Activated T-cell treated with anti-CD3 and anti-CD28 coated beads for 1 hour (primary cell): ENCODE data around the gene PRC1.
"Not testable (repeated sequence)": the region's sequence is repeated elsewhere in the genome, so short reads cannot be mapped to it uniquely, and the experiment has no call there.

ENCODE experiments used
- DNase-seq: peaks from one replicate; pipeline ENCODE4 v3.0.0-alpha.2; 2020; ENCODE audit warnings: low read depth

PRC1 gene, protein sequence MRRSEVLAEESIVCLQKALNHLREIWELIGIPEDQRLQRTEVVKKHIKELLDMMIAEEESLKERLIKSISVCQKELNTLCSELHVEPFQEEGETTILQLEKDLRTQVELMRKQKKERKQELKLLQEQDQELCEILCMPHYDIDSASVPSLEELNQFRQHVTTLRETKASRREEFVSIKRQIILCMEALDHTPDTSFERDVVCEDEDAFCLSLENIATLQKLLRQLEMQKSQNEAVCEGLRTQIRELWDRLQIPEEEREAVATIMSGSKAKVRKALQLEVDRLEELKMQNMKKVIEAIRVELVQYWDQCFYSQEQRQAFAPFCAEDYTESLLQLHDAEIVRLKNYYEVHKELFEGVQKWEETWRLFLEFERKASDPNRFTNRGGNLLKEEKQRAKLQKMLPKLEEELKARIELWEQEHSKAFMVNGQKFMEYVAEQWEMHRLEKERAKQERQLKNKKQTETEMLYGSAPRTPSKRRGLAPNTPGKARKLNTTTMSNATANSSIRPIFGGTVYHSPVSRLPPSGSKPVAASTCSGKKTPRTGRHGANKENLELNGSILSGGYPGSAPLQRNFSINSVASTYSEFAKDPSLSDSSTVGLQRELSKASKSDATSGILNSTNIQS

DNA sequence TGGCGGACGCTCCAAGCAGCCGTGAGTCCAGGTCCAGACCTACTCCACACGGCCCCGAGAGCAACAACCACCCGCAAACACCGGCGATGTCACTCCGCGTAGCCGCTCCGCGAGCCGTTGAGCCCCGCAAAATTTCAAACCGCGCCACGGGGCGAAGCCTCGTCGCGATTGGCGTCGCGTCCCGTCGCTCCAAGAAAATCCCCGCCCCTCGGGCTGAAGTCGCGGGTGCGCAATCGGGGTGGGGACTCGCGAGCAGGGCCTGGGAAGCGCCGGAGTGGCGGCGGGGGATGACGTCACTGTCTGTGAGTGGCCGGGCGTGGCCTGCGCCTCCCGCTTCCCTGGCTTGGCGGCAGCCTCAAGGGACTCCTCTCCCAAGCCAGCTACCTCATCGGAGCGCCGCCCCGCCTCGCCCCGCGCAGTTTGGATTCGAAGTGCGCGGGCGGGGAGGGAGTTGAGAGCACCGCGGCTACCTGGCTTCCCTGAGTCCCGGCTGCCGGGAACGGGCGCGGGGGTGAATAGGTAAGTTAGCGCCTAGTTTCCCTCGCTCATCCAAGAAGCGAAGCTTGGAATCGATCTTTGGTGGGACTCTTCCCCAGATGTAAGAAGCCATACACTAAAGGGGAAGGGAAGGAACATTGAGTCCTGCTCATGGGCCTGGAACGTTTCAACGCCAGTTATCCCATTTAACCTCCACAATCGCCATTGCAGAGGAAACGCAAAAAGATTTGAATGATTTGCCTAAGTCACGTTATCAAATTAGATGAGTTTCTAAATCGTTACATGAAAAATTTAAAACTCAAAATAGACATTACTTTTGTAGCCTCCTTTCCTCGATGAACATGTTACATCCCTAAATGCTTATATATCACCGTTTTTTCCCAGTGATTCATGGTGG lies at the start of gene PRC1:
Gene PRC1 (minus strand): TSS at position 119 of the 895 bp plus-strand sequence. CDS start 118 bp downstream, at position 1.
- peak; percentile 95 for DNase-seq

DNA sequence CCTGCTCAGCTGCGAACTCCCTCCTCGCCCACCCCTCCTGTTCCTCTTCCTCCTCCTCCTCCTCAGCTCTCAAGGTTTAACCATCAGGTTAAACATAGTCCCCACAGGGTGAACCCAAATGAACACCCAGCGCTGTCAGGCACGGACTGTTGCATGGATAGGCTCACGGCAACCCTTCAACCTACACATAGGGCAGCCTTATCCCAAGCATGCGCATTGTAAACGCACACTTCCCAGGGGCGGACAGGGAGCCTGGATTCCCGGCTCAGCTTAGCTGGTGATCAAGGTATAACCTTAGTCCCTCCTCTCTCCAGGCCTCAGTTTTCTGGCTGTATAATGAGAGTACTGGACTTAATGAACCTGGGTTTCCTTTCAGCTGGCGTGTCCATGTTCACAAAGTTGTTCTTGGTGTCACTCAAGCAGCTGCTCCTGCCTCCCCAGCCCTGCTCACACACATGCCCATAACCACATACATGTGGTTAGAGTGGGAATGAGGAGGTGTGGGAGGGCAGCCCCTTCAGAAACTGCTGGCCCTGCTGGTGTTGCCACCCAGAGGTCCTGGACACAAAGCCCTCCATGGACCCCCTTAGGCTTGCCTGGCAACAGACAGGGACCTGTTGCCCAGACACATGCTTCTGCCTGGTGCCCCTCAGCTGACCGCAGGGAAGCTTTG lies 49.0 kb upstream of the PRC1 start:
- DNase-seq, result no peak

DNA sequence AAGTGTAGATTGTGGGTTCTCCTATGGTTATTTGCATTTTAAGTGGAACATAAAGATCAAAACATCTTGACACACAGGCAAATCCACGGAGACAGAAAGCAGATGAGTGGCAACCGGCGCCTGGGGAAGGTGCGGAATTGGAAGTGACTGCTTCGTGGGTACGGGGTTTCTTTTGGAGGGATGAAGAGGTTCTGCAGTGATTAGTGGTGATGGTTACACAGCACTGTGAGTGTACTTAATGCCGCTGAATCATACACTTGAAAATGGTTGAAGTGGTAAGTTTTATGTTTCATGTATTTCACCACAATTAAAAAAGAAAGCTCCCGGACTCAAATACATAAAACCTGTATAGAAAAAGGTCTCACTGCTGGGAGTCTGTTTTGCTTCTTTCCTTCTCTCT lies 46.5 kb upstream of the PRC1 start:
- DNase-seq, result no peak

DNA sequence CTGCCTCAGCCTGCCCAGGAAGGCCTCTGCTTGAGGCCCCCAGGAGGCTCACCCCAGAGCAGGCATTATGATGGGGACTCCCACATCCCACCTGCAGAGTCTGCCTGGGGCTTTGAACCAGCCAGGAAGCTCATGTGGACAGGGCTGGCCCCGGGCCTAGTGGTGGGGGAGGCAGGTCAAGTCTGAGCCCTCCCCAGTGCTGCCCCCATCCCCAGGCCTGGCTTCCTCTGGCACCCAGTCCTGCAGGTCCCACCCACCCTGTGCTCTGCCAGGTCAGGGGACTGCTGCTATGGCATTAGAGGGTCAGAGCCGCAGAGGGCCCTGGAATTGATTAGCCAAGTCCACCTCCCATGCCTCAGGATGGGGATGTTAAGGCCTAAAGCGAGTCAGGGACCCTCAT lies 45.7 kb upstream of the PRC1 start:
- no peak for DNase-seq

DNA sequence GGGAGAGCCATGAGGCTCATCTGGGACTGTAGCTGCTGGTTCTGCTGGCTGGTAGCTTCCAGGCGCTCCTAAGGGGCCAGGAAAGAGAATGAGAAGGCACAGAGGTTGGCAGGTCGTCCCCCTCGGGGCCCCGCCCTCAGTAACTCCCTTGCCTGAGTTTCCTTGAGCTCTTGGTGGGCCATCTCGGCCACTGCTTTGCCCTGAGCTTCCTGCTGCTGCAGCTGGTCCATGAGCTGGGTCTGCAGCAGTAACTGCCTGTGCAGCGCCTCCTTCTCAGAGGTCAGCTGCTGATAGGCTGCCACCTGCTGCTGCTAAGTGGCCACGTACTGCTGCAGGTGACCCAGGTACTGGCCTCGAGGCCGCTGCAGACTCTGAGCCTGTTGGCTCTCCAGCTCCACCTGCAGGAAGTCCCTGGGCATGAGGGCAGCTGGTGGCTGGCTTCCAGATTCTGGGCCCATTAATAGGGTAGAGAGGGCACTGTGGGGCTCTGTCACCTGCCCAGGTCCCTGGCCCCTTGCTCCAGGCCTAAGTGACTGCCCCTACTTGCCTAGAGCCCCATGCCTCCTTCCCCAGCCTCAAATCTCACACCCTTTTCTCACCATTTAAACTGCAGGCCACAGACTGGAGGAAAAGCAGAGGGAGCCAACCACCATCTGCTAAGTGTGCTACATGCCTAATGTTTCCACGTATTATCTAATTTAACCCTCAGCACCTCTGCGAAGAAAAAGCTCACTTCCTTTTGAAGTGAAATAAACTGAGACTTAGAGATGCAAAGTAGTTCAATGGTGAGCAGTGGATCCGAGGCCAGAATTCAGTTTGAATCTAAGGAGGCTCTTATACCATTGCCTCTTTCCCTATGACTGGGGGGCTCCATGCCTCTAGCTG lies 38.8 kb upstream of the PRC1 start:
- DNase-seq, result peak; percentile 45

DNA sequence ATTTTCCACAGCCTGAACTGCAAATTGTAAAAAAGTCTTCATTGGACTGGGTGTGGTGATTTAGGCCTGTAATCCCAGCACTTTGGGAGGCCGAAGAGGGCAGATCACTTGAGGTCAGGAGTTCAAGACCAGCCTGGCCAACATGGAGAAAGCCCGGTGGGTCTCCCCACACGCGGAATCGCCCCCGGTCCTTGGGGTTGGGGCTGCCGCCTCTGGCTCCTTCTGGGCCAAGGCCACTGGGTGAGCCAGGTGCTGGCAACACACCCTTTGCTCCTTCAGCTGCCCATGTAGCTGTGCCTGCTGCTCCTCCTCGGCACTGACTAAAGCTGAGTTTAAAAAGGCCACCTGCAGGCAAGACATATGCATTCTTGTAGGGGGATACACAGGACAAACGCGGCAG lies 37.5 kb upstream of the PRC1 start:
- no peak for DNase-seq

DNA sequence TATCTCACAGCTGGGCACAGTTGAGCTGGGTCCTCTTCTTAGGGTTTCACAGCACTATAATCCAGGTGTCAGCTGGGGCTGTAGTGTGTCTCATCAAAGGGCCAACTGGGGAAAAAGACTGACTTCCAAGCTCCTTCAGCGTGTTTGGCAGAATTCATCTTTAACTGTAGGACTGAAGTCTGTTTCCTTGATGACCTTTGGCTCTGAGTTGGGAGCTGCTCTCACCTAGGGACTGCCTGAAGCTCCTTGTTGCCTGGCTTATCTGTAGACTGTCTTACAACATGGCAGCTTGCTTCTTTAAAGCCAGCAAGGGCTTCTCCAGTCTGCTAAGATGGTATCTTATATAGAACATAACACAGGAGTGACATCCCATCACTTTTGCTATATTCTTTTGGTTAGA lies 33.3 kb upstream of the PRC1 start:
- no peak for DNase-seq

DNA sequence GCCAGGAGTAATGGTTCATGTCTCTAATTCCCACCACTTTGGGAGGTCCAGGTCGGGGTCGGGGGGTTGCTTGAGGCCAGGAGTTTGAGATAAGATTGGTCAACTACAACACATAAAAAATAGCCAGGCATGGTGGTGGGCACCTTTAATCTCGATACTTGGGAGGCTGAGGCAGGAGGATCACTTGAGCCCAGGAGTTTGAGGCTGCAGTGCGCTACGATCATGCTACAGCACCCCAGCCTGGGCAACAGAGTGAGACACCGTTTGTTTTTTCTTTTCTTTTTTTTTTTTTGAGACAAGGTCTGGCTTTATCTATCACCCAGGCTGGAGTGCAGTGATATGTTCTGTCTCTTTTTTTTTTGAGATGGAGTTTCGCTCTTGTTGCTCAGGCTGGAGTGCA lies 29.4 kb upstream of the PRC1 start:
- DNase-seq, result no peak

DNA sequence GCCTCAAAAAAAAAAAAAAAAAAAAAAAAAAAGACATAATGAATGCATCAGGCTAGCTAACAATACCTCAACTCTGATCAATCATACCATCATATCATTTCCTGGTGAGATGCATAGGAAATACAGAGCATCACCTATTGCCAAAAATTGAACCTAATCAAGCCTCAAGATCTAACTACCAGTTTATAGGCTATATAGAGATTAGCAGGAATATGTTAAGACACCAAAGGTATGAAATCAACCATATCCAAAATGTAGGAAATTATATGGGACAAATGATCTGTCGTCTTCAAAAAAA lies 28.4 kb upstream of the PRC1 start:
- DNase-seq, result no peak

DNA sequence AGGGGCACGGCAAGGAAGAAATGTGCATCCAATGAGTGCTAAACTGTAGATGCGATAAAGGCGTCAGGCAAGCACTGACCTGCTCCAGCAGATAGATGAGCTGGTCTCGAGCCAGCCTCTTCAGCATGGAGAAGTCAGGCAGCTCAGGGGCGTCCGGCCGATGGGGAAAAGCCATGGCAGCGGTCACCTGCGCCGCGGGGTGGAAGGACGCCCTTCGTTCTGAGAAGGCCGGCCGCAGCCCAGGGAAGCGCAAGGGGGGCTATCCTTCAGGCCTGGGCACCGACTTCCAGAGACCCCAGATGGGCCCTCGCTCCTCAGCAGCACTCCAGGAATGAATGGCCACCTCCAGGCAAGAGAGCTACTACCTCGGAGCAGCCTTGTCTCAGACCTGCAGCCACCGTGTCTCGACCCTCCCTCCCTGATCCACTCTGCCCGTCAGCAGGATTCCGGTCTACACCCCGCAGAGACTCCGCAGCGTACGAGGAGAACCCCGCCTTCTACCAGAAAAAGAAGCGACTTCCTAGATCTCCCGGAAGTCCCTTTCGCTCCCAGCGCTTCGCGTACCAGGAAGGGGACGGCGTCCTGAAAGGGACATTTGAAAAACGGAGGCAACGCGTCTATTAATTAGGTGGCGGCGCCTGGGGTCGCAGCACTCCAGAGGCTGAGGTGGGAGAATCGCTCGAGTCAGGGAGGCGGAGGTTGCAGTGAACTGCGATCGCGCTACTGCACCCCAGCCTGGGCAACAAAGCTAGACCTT lies 27.9 kb upstream of the PRC1 start, which contains the start of gene VPS33B:
Gene VPS33B (minus strand): TSS at position 520 of the 757 bp plus-strand sequence. CDS start 345 bp downstream, at position 175.
- DNase-seq, result peak; percentile 57

DNA sequence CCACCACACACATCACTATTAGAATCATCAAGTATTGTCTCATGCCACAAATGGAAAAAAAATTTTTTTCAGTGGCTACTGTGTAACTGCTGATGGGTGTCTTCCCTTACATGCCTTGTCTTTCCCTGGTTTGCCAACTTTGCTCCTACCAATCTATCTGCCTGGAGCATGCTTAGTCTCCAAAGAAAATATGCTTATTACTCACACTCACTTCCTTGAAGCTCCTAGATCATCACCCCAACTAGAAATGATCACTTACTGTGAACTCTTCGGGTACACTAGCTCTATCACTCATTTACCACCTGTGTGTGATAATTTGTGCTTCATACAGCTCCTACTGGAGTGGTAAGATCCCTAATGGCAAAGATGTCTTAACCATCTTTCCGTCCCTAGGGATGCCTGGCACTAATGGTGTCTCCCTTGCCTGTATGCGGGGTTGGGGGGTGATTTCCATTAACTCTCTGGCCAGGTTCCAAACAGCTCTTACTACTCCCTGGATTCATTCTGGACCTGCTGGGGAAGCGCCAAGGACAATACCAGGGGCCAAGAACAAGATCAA lies 27.3 kb upstream of the PRC1 start:
- DNase-seq, result no peak

DNA sequence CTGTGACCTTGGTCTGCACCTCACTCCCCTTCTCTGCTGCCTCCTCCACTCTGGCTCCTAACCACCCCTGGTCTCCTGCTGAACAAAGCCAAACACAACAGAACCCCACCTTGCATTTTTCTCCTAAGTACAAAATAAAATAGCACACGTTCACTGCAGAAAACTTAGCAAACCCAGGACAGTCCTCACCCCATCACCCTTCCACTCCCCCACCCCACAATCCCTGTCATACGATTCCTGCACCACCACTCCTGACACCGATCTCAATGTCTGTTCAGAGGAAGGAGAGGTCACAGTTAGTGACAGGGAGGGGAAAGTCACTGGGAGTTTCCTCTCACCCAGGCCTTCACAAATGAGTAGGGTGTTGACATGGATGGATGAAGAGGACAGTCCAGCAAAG lies 23.8 kb upstream of the PRC1 start:
- DNase-seq, result no peak

DNA sequence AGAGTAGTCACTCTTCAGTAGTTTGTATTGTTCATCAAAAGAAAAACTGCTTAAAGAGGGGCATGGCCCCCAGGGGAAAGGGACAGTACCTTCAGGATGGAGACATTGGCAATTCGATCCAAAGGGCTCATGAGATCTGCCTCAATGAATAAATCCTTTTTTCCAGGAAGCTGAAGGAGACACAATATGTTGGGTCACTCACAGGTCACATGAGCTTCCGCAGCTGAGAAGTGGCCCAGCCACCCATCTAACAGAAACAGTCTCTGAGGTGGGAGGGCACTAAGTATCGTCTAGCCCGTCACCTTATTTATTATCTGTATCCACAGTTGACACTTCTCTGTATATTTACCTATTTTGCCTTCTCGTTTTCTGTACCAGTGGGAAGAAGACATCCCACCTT lies 23.4 kb upstream of the PRC1 start:
- no peak for DNase-seq

DNA sequence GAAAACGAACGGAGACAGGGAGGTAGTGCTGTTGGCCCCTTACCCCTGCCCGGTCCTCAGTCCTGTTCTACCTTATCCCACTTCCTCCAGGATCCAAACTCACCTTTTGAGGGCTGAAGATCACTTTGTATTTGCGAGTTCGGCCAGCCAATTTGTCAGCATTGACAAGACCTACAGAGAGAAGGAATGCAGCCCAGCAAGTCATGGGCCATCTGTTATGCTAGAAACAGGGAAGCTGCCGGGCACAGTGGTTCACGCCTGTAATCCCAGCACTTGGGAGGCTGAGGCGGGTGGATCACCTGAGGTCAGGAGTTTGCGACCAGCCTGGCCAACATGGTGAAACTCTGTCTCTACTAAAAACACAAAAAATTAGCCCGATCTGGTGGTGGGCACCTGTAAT lies 19.4 kb upstream of the PRC1 start:
- not testable (repeated sequence) for DNase-seq

DNA sequence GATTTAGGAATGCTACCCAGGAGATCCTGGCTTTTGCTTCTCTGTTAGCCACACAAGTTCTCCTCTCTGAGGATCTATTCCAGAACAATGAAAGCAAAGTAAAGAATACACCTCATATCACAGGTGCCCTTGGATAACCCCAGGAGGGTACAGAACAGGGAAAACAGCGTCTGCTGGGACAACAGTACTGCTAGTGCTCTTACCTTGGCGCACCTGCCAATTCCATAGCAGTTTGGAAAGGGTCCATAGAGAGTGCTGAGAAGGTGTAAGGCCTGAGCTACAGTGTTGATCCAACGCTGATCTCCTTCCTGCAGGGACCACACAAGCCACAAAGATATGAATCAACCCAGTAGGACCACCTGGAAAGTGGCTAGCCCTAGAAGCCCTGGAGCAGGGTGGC lies 12.9 kb upstream of the PRC1 start:
- no peak for DNase-seq

DNA sequence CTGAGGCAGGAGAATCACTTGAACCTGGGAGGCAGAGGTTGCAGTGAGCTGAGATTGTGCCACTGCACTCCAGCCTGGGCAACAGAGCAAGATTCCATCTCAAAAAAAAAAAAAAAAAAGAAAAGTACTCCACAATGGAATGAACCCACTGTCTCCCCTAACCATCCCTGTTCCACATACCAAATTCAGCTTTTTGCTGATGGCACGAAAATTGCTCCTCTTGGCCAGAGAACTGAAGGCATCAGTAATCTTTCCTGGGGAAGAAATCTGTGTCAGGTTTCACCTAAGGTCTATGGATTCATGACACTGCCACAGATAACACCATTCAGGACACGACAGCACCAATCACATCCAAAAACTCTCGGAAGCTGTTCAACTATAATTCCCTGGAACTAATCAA lies 6.9 kb upstream of the PRC1 start:
- DNase-seq, result no peak

DNA sequence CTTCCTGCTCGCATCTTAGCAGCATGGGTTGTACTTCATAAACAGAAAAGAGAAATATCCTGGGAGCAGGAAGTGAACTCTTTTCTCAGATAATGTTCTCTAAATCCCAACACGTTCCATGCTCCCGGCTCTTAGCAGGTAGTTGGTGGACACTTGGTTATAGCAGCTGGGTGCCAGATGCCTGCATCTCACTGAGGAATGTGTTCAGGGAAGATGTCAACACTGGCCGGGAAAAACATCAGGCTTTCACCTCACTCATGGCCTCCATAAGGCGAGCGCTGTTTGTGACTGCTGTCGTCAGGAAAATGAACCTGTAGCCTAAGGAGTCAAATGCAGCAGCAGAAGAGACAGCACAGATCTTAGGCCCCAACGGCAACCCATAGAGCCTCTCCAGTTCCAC lies 4.4 kb upstream of the PRC1 start:
- no peak for DNase-seq

DNA sequence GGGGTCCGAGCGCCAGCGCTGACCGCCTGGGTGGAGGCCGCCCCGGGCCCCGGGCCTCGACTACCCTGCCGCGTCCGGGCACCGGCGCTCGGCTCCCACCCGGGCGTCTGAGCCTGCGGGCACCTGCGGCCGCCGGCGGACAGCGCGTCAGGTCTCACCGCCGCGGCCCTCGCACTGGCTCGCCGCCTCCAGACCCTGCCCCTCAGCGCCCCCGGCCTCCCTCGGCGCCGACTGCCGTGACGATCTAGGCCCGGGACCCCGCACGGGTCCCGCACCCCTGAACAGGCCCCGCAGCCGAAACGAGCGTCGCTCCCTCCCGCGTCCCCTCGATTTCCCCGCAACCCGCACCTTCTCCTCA lies 297 bp downstream of the PRC1 start:
- no peak for DNase-seq

DNA sequence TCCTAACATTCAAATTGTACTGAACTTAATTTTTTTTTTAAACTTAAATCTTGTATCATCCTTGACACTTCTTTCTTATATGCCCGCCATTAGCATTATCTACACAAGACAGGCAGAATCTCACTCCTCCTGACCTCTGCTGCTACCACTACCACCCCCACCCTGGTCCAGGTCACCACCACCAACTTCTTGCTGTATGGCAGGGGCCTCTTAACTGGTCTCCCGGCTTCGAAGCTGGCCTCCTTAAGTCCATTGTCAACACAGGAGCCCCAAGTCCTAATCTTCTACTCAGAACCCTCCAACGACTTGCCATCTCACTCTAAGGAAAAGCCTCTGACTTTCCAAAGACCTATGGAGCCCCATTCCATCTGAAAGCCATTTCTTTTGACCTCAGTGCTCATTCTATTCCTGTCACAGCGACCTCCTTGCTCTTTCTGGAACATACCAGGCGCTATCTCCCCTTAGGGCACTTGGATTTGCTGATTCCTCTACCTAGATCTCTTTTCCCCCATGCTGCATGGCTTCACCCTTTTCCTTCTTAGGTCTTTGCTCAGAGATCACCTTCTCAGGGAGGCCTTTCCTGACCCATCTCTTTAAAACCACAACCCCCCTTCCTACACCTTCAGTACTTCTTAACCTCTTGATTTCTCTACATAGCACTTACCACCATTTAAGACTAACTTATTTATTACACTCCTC lies 2.6 kb downstream of the PRC1 start:
- no peak for DNase-seq

DNA sequence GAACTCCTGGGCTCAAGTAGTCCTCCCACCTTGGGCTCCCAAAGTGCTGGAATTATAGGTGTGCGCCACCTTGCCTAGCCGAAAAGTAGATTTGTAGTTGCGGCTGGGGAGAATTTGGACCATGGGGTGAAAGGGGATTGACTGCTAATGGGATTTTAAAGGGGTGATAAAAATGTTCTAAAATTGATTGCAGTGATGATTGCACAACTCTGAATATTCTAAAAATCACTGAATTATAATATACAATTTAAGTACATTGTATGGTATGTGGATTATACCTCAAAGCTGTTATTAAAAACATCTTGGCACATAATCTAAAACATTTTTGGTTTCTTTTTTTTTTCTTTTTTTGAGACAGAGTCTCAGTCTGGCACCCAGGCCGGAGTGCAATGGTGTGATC lies 3.9 kb downstream of the PRC1 start:
- DNase-seq, result no peak
